KBM-7 (cell line): ENCODE measurements around the gene CRACR2A.

ENCODE experiments used
- DNase-seq: peaks from one replicate; pipeline ENCODE4 v3.0.0-alpha.2; 2015
- in situ Hi-C: fragments of 300-500 bp; cut with MboI; formaldehyde crosslinking; loops from 2 replicates; pipeline ENCODE4 v1.14.3; 2020; ENCODE audit warnings: low sequenced_read_pairs, low pct_unique_long_range_greater_than_20kb, mixed read lengths

Gene CRACR2A

GRCh38 chr12:3728686-3729085 lies 24.2 kb downstream of the CRACR2A start:
- no peak for DNase-seq
- in situ Hi-C loops, result no loop called here

GRCh38 chr12:3727877-3728632 lies 24.9 kb downstream of the CRACR2A start:
- in situ Hi-C loops, result no loop called here
- DNase-seq, result peak; percentile 6

GRCh38 chr12:3727354-3727753 lies 25.6 kb downstream of the CRACR2A start:
- DNase-seq, result no peak
- in situ Hi-C loops, result no loop called here

GRCh38 chr12:3726456-3726855 lies 26.5 kb downstream of the CRACR2A start:
- no peak for DNase-seq
- in situ Hi-C loops, result no loop called here

- no peak for DNase-seq
- in situ Hi-C loops, result no loop called here
These were observed 27.4 kb downstream of the CRACR2A start for GRCh38 chr12:3725388-3726115.

GRCh38 chr12:3723916-3724805 lies 28.7 kb downstream of the CRACR2A start:
- DNase-seq, result no peak
- in situ Hi-C loops, result no loop called here

GRCh38 chr12:3722368-3722767 lies 30.5 kb downstream of the CRACR2A start:
- in situ Hi-C loops, result no loop called here

GRCh38 chr12:3720772-3721171 lies 32.1 kb downstream of the CRACR2A start:
- in situ Hi-C loops, result no loop called here
- no peak for DNase-seq

More at GRCh38 chr12:3722368-3722767, 30.5 kb downstream of the CRACR2A start:
- no peak for DNase-seq

GRCh38 chr12:3718100-3718499 lies 34.8 kb downstream of the CRACR2A start:
- no peak for DNase-seq
- in situ Hi-C loops, result no loop called here

GRCh38 chr12:3717283-3717898 lies 35.5 kb downstream of the CRACR2A start:
- no peak for DNase-seq
- in situ Hi-C loops, result no loop called here

- DNase-seq, result no peak
- in situ Hi-C loops, result no loop called here
These were observed 36.9 kb downstream of the CRACR2A start for GRCh38 chr12:3715999-3716398.

GRCh38 chr12:3713947-3714346 lies 39.0 kb downstream of the CRACR2A start:
- DNase-seq, result no peak
- in situ Hi-C loops, result no loop called here

- in situ Hi-C loops, result no loop called here
- no peak for DNase-seq
These were observed 39.4 kb downstream of the CRACR2A start for GRCh38 chr12:3713483-3713882.

GRCh38 chr12:3712209-3712992 lies 40.5 kb downstream of the CRACR2A start:
- in situ Hi-C loops, result no loop called here
- no peak for DNase-seq

- DNase-seq, result no peak
- in situ Hi-C loops, result no loop called here
These were observed 47.6 kb downstream of the CRACR2A start for GRCh38 chr12:3705354-3705675.

- DNase-seq, result no peak
- in situ Hi-C loops, result no loop called here
These were observed 48.2 kb downstream of the CRACR2A start for GRCh38 chr12:3704512-3705353.

GRCh38 chr12:3700861-3701260 lies 52.0 kb downstream of the CRACR2A start:
- no peak for DNase-seq

More at GRCh38 chr12:3700861-3701260, 52.0 kb downstream of the CRACR2A start:
- in situ Hi-C loops, result no loop called here
